NCI-H345 (cell line): ENCODE results near the gene TCAP.

Experiments
- DNase-seq: peaks from one replicate; lab custom pipeline; 2025; lab: John Stamatoyannopoulos, UW

TCAP gene

GRCh38 chr17:39667945-39668924, 3.1 kb downstream of the TCAP start, which contains the start of gene PNMT:
TSS of gene PNMT (plus strand) at chr17:39668453. CDS start at chr17:39668476, 23 bp downstream.
- peak; percentile 60 for DNase-seq

GRCh38 chr17:39669897-39670735, 5.0 kb downstream of the TCAP start:
- DNase-seq, result no peak

DNA sequence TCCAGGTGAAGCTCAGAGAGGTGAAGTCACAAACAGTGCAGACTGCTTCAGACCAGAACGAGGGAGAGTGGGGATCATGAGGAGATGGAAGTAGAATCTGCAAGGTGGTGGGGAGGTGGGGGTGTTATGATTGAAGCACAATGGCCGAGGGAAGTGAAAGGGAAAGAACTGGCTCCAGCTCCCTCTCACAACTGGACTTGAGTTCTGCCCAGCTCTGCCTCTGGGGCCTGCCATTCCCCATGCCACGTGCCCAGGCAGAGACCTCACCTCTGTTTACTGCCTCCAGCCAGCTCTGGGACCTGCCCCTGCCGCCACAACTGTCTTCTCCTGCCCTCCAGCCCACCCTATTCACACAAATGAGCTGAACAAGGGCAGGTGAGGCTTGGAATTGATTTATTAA, 5.6 kb downstream of the TCAP start:
- no peak for DNase-seq

- DNase-seq, result no peak
These were observed 6.7 kb downstream of the TCAP start for GRCh38 chr17:39671651-39672521.

DNA sequence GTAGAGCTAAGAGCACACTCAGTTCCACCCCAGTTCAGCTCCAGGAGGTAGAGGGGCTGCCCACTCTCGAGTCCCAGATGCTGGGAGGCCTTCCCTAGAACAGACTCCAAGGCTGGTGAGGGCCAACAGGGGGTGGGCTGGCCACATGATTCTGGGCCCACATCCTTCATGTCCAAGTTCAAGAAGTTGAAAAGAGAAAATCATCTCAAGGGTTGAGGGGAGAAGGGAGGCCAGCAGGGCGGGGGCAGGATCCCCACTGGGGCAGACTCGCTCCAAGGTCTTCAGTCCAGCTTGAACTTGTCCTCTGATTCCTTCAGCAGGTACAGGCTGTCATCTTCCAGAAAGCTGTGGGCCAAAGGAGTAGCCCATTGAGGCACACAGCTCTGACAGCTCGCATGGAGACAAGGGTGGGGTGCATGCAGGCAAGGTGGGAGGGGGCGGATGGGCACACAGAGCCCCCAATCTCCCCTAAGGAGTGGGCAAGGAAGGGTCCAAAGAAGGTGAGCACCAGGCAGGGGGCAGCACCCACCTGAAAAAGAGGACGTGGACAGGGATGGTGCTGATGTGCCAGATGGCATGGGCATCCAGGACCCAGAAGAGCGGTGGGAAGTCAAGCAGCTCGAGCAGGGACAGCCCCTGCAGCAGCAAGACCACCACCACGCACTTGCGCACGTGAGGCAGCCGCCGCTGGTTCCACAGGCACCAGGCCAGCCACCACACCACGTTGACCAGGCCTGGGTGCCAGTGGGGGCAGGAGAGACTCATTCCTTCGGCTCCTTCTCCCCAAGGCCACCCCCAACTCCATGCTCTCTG, 7.6 kb downstream of the TCAP start:
- DNase-seq, result no peak

DNA sequence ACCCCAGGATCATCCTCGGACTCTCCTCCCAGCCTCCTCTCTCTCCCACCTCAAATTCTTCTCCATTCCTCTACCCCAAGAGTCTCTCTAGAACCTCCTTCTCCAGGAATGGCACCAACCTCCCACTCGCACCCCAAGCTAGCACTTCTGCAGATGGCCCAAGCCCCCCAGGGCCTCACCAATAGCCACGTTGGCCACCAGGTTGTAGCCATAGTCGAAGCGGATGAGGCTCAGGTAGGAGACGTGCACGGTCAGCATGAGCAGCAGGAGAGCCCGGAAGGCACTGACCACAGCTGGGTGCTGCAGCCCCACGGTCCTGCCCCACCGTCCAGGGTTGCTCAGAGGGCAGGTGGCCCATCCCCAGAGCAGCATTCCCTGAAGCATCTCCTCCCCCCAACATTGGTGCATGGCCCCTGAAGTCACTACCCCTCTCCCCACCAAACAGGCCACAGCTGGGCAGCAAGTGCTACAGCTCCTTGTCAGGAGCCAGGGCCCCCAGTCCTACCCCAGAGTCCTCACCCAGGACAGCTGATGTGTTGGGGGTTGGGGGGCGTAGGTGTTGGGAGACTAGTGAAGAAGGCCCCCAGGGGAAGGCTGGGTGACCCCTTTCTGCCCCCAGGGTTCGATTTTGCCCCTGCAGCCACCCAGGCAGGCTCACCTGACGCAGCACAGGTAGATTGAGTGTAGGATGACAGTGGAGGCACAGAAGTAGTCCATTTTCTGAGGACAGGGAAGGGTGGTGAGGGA, 8.4 kb downstream of the TCAP start:
- no peak for DNase-seq

GRCh38 chr17:39674179-39674578, 9.0 kb downstream of the TCAP start:
- no peak for DNase-seq

DNA sequence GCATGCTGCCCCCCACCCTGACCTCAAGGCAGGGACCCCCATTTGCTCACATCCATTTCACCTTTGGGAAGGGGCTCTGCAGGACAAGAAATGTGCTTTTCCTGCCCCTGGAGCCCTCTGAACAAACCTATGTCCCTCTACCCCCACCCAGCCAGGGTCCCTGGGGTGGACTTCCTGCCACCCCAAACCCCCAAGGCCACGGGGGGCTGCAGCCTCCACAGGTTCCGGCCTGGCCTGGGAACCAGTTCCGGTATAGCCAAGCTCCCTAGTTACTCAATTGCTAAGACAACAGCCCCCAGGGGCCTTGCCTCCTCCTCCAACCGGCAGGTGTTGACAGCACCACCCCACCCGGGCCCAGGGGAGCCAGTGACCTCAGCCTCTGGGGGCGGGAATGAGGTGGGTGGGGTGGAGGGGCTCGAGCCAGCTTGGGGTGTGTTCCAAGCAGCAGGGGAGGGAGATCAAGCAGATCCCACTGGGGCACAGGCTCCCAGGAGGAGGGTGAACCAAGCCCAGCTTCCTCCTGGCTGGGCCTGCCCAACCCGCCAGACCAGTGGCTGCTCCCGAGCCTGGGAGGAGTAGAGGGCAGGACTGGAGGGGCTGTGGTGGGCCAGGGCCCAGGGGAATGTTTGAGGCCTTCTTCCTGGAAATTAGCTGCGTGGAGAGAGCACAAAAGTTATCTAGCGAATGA, 9.7 kb downstream of the TCAP start:
- DNase-seq, result peak; percentile 63

DNA sequence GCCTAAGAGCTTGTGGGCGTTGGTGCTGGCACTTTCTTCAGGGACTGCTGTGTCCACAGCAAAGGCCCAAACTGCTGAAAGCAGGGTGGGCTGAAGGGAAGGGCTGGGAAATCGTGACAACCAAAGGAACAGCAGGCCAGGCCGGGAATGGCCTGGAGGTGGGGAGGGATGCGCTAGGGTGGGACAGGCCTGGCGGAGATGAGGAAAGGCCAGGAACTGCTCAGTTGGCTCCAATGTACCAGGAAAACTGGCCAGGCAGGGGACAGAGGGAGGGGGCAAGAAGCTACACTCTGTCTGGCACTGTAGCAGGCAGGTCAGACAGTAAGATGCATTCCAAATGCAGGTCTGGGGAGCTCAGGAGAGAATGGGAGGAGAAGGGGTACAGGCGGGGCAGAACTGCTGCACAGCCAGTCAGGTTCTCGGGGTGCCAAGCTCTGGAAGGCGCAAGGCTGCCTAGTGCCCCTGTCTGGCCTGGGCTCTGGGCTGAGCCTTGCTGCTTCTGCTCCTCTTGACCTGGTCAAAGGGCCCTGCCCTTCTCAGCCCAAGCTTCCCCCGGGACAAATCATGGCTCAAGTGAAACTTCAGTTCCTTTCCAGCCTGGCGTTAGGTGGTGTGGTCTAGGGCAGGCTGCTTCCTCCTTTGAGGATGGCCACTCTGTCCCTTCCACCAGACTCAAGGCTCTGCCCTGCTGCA, 10.4 kb downstream of the TCAP start:
- DNase-seq, result no peak

GRCh38 chr17:39676198-39676819, 11.2 kb downstream of the TCAP start:
- DNase-seq, result peak; percentile 67

- no peak for DNase-seq
These were observed 11.9 kb downstream of the TCAP start for GRCh38 chr17:39677072-39677471.

- DNase-seq, result no peak
These were observed 12.6 kb downstream of the TCAP start for GRCh38 chr17:39677542-39678339.

- no peak for DNase-seq
These were observed 13.4 kb downstream of the TCAP start for GRCh38 chr17:39678340-39679116.

DNA sequence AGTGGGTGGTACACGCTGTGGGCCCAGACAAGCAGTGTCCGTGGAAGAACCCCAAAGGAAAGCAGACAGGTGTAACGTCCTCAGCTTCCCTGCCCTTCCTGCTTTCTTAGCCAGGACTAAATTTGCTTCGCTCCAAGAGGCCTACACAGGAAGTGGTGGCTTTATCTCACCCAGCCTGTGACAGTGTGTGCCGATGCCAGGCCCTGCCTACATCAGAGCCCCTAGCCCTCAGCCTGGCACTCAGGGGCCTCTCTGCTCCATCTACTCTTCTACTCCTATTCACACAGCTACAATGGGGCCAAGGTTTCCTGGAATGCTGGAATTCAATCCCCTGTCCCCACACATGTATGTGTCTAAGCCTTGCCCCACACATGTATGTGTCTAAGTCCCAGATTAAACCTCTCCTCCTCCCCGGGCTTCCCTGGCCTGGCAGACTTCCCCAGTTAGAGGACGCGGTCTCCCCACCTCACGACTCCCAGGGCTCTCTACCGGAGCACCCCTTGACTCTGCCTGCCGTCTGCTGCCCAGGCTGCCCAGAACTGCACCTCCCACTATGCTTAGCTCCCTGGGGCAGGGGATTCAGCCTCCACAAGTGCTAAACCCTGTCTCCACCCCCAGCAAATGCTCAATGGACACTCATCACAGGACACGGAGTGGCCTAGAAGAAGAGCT, 14.5 kb downstream of the TCAP start:
- no peak for DNase-seq

DNA sequence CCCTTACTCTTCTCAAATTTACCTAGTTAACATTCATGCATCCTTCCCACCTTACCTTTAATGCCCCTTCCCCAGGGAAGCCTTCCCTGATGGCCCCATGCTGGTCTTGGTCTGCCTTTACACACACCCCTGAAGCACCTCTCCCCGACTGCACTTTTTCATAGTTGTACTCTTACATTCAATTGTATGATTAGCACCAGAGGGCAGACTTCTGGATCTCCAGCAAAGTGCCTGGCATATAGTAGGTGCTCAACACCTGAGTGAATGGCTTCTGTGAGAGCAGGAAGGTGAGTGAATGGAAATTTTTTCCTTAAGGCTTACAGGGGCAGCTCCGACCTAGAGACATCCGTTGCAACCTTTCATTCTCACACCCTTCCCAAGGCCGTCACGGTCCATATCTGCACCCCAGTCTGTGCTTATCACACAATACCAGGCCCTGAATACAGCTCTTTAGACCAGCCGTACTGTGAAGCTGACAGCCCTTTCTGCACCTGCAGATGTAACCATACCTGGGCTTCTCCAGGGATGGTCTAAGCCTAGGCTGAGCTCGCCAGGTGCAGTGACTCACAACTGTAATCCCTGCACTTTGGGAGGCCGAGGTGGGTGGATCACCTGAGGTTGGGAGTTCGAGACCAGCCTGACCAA, 18.3 kb downstream of the TCAP start:
- no peak for DNase-seq
